Activated naive CD4-positive, alpha-beta T cell treated with anti-CD3 and anti-CD28 coated beads, Interleukin-2, amount 50 U/mL, for 24 hours (primary cell): ENCODE measurements around the gene STXBP4.

Experiments used
- H3K27ac Mint-ChIP-seq: one replicate; pipeline ENCODE4 v1.8.0; 2021; ENCODE audit warnings: mild to moderate bottlenecking, mixed read lengths
- H3K27me3 Mint-ChIP-seq: one replicate; pipeline ENCODE4 v1.8.0; 2021; ENCODE audit warnings: mixed read lengths
- H3K36me3 Mint-ChIP-seq: one replicate; pipeline ENCODE4 v1.8.0; 2021; ENCODE audit warnings: mixed read lengths
- H3K4me1 Mint-ChIP-seq: one replicate; pipeline ENCODE4 v1.8.0; 2021; ENCODE audit warnings: mixed read lengths
- H3K4me3 Mint-ChIP-seq: one replicate; pipeline ENCODE4 v1.8.0; 2021; ENCODE audit warnings: mild to moderate bottlenecking, mixed read lengths
- H3K9me3 Mint-ChIP-seq: one replicate; pipeline ENCODE4 v1.8.0; 2021; ENCODE audit warnings: mixed read lengths

Gene STXBP4

DNA sequence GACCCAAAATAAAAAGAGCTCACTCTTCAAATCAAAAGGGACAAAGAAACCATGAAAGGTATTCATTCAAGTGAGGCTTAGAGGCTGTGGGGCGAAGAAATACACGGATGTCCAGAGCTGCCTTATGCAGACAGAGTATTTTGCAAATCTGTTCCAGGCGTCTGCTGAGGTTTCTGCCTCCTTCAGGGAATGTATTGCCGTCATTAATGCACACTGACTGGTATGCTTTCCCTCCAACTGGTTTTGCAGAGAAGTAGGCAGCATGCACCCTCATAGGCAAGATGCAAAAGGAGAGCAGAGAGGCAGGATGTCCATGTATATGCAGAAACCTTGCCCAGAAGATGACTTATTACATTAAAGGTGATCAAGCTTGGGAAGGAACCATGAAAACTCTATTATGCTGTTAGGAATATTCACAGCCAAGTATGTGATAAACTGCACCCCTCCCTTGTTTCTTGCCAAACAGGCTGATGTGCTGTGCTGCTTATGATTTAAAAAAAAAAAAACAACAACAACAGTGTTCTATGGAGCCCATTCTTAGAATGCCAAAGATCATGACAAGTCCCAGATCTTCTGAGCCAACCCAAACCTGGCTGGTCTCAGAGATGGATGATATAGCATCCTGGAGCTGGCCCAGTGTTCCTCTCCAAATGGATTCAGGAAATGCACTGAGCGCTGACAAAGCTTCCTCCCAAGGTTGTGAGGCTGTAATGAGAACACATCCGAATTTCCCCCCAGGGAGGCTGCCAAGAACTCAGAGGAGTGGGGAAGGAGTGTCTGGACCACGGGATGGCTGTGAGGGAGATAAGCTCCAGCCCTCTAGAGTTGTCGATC lies 218.6 kb downstream of the STXBP4 start:
- no peak overlapping the region for H3K27ac Mint-ChIP-seq
- peaks cover 2% of the 10 kb centered on the region for H3K27me3 Mint-ChIP-seq
- H3K36me3 Mint-ChIP-seq = no peaks in the 10 kb centered on the region
- no peaks in the 10 kb centered on the region for H3K4me1 Mint-ChIP-seq
- H3K4me3 Mint-ChIP-seq = no peak overlapping the region
- peaks cover 3% of the 10 kb centered on the region for H3K9me3 Mint-ChIP-seq

DNA sequence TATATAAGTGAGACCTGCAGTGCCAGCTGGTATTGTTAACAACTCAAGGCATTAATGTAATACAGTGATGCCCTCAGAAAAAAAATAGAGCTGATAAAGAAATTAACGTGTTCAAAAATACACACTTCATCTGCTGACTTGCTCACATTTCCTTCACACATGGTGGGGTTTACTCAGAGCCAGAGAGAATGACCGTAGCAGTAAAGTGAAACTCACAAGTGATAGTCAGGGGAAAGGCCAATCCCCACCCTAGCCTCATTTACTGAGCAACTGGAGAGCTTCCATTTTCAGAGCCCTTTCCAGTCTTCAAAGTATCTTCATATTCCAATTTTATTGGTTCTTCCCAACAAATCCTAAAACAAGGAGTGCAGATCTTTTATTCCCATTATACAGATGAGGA lies 222.2 kb downstream of the STXBP4 start:
- no peaks in the 10 kb centered on the region for H3K4me1 Mint-ChIP-seq
- no peaks in the 10 kb centered on the region for H3K9me3 Mint-ChIP-seq
- no peak overlapping the region for H3K27ac Mint-ChIP-seq
- H3K4me3 Mint-ChIP-seq = no peak overlapping the region
- peaks cover 2% of the 10 kb centered on the region for H3K27me3 Mint-ChIP-seq
- no peaks in the 10 kb centered on the region for H3K36me3 Mint-ChIP-seq

DNA sequence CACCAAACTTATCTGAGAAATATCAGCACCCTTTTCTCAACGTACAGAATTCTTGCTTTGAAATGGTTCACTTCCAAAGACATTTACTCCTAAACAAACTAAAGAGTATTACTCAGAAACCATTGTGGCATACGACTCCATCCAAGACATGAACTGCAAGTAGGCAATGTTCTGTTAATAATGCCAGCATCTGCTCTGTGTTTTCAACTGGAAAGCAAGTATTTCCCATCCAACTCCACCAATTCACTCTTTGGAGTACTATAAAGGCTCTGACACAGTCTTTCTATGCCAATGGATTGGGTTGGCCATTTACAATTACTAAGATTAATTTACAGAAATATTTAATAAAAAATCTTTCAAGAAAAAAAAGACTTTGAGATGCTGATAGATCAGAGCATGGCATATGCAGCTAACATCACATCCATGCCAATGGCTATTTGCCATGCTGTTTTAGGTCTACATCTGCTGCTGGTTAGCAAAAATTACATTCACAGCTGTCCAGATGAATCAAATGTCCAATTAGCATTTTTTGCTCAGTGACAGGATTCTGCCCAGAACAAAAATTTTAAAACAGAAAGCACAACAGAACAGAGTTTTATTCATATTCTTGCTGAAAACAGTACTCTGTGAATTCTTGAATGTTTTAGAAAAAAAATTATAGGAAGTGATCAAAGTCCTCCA lies 230.3 kb downstream of the STXBP4 start:
- Mint-ChIP-seq H3K4me3 (no peak overlapping the region), H3K27ac (no peak overlapping the region), H3K9me3 (peaks cover 3% of the 10 kb centered on the region), H3K4me1 (no peaks in the 10 kb centered on the region), H3K27me3 (peaks cover 9% of the 10 kb centered on the region), H3K36me3 (peaks cover 1% of the 10 kb centered on the region)

DNA sequence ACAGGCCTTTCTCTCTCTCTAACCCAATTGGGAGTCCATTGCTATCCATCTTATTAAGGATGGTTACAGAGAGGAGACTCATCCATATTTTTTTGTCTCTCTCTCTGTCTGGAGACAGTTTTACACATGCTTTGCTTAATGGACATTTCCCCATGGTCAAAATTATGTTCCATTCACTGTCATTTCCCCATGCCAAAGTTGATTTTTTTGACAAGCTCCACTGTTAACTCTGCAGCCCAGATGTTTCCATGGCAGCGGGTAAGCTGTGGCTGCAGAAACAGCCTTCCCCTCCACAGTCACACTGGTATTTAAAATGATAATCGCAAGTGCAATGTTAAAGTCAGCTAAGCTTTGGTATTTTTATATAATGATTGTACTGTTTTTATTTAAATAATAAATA lies 232.3 kb downstream of the STXBP4 start:
- Mint-ChIP-seq H3K27ac (no peak overlapping the region), H3K36me3 (peaks cover 3% of the 10 kb centered on the region), H3K4me1 (no peaks in the 10 kb centered on the region), H3K9me3 (peaks cover 7% of the 10 kb centered on the region), H3K4me3 (no peak overlapping the region), H3K27me3 (peaks cover 11% of the 10 kb centered on the region)

DNA sequence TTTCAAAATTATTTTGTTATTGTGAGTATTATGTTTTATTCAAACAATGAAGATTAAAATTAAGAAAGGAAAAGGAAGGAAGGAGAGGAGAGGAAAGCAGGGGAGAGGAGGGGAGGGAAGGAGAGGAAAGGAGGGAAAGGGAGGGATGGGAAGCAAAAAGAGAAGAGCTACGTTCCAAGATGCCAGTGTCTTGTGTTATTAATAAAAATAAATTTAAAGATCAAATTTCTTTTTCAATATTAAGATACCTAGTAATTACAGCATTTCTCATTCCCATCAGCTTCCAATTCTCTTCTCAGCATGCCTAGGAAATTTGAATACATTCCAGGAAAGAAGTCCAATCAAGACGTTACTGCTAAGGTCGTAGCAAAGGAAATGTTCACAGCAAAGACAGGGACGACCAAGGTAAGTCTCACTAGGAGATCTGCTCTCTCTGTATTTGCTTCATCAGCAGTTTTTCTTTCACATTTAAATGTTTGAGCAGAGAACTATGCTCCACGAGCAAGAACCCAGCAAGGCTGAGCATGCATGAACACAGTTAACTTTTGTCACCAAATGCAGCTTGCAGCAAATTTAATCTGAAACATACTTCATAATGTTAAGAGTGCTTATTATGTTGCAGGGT lies 232.9 kb downstream of the STXBP4 start:
- no peak overlapping the region for H3K4me3 Mint-ChIP-seq
- peaks cover 7% of the 10 kb centered on the region for H3K9me3 Mint-ChIP-seq
- H3K4me1 Mint-ChIP-seq = no peaks in the 10 kb centered on the region
- peaks cover 3% of the 10 kb centered on the region for H3K36me3 Mint-ChIP-seq
- peaks cover 7% of the 10 kb centered on the region for H3K27me3 Mint-ChIP-seq
- no peak overlapping the region for H3K27ac Mint-ChIP-seq

DNA sequence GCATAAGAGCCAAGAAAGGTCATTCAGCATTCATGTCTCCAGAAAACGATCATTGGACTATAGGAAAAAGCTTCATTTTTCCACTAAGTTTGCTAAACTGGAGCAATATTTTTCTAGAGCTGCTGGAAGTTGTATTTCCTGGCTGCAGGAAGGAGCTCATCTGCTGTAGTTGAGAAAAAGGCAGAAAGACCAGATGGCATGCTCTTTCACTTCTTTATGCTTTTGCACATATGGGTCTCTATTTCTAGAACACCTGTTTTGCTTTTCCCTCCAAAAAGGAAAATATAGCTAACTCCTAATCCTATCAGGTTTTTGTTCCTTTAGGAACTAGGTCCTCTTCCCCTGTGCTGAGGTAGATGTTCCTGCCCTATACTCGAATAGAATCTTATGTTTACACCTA lies 234.3 kb downstream of the STXBP4 start:
- Mint-ChIP-seq H3K36me3 (peaks cover 3% of the 10 kb centered on the region), H3K4me3 (no peak overlapping the region), H3K4me1 (no peaks in the 10 kb centered on the region), H3K27ac (no peak overlapping the region), H3K27me3 (peaks cover 8% of the 10 kb centered on the region), H3K9me3 (peaks cover 7% of the 10 kb centered on the region)

DNA sequence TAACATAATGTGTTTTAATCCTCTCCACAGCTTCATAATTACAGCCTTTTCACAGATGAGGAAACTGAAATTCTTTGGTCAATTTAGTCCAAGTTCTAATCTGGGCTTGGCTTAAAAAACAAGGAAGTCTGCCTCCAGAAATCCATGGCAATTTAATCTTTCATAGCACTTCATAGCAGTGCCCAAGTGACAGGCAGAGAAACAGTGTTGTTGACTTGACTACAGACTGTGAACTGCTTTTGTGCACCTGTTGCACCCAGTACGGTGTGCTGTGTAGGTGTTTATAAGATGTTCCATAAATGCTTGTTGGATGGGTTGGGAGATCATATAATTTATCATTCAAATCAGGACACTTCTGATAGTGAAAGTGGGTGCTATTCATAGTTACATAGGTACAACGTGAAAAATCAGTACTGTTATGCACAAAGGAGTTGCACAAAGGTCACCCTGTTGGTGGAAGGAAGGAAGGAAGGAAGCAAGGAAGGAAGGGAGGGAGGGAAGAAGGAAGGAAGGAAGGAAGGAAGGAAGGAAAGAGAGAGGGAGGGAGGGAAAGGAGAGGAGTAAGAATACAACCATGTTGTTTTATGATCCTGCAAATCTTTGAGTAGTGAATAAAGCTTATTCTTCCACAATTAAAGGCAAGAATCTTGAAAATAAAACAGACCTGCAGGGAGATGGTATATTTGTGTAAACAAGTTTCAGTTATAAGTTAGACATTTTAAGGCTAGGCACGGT lies 239.7 kb downstream of the STXBP4 start:
- no peak overlapping the region for H3K27ac Mint-ChIP-seq
- no peak overlapping the region for H3K4me3 Mint-ChIP-seq
- no peaks in the 10 kb centered on the region for H3K4me1 Mint-ChIP-seq
- peaks cover 8% of the 10 kb centered on the region for H3K27me3 Mint-ChIP-seq
- H3K9me3 Mint-ChIP-seq = peaks cover 7% of the 10 kb centered on the region
- H3K36me3 Mint-ChIP-seq = peaks cover 3% of the 10 kb centered on the region

DNA sequence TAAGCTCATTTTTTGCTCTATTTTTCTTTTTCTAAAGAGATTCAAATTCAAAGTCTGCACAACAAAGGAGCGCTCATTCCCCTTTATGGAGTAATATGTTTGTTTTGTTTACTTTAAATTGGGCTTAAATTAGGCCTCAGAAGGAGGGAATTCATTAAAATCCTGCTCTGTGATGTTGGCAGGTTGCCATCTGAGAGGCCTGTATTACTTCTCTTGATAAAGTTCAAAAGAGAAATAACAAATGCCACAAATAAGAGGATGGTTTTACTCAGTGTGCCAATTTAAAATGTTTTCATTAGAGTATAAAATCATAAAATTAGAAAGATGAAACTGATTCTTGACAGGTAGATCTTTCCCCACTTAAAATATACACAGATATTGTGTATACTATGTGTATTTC lies 241.7 kb downstream of the STXBP4 start:
- no peaks in the 10 kb centered on the region for H3K36me3 Mint-ChIP-seq
- H3K4me1 Mint-ChIP-seq = no peaks in the 10 kb centered on the region
- H3K9me3 Mint-ChIP-seq = no peaks in the 10 kb centered on the region
- H3K27me3 Mint-ChIP-seq = peaks cover 4% of the 10 kb centered on the region
- H3K27ac Mint-ChIP-seq = no peak overlapping the region
- H3K4me3 Mint-ChIP-seq = no peak overlapping the region

DNA sequence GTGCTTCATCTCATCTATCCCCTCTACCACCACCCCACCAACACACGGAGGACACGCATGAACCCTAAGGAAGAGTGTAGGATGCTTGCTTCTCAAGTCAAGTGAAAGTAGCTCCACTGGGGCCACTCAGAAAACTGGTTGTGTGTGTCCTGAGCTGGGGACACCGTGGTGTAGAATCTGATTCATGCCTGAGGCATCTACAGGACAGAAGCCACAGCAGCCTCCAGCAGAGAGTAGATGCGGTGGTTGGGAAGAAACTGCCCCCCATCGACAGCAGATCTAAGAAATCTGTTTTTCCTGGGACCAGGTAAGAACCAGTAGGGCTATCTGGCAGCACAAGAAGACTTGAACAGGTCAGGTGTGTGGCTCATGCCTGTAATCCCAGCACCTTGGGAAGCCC lies 244.3 kb downstream of the STXBP4 start:
- Mint-ChIP-seq H3K36me3 (no peaks in the 10 kb centered on the region), H3K27me3 (peaks cover 2% of the 10 kb centered on the region), H3K27ac (no peak overlapping the region), H3K9me3 (no peaks in the 10 kb centered on the region), H3K4me1 (no peaks in the 10 kb centered on the region), H3K4me3 (no peak overlapping the region)

DNA sequence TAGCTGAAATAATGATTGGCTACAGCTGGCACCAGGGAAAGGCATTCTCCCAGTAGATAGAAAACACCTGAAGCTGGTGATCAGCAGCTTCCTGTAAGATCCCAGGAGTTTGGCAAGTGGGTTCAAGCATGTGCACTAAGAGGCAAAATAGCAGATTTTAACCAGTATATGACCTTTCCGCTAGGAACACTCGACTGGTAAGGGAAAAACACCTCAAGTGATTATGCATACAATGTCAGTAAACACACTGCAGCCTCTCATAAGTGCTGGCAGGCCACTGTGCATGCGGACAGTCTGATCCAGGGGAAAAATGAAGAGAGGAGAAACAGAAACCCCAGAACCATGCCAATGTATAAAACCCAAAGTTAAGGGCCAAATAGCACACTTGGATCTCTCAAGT lies 247.1 kb downstream of the STXBP4 start:
- H3K9me3 Mint-ChIP-seq = no peaks in the 10 kb centered on the region
- H3K4me3 Mint-ChIP-seq = no peak overlapping the region
- peaks cover 4% of the 10 kb centered on the region for H3K27me3 Mint-ChIP-seq
- no peaks in the 10 kb centered on the region for H3K36me3 Mint-ChIP-seq
- H3K27ac Mint-ChIP-seq = no peak overlapping the region
- H3K4me1 Mint-ChIP-seq = no peaks in the 10 kb centered on the region

DNA sequence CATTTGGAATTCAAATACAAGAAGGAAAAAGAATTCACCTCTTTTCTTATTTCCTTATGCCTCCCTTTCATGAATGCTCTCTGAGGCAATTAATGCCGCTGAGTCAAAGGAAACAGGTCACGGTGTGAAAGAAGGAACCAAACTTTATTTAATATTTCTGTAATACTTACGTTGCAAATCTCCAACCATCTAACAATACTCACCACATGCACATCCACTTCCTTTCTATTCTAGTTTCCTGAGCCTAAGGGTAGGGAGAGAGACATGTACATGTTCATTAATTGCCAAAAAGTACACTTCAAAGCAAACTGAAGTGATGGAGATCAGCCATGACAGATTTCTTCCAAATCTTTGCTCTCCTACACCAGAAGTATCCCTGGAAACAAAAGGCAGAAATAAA lies 248.3 kb downstream of the STXBP4 start:
- Mint-ChIP-seq H3K27ac (no peak overlapping the region), H3K36me3 (no peaks in the 10 kb centered on the region), H3K9me3 (no peaks in the 10 kb centered on the region), H3K4me3 (no peak overlapping the region), H3K27me3 (peaks cover 4% of the 10 kb centered on the region), H3K4me1 (no peaks in the 10 kb centered on the region)

DNA sequence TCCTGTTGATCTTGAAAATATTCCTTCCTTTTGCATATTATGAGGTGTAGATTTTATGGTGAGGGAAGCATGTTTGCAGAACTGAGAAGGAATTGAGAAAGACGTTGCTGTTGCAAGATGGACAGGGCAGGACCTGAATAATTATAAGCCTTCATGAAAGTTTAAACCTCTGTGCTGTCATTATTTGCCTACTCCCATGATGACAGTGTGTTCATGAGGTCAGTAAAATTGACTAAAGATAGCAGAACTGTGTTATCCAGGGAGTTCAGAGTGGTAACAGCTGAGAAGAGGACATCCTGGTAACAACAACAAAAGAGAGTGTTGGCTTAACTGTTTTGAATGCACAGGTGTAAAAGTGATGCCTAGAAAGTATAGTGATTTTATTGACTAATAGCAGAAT lies 250.9 kb downstream of the STXBP4 start:
- no peaks in the 10 kb centered on the region for H3K9me3 Mint-ChIP-seq
- H3K36me3 Mint-ChIP-seq = no peaks in the 10 kb centered on the region
- peaks cover 7% of the 10 kb centered on the region for H3K27me3 Mint-ChIP-seq
- no peak overlapping the region for H3K4me3 Mint-ChIP-seq
- H3K4me1 Mint-ChIP-seq = no peaks in the 10 kb centered on the region
- H3K27ac Mint-ChIP-seq = no peak overlapping the region

DNA sequence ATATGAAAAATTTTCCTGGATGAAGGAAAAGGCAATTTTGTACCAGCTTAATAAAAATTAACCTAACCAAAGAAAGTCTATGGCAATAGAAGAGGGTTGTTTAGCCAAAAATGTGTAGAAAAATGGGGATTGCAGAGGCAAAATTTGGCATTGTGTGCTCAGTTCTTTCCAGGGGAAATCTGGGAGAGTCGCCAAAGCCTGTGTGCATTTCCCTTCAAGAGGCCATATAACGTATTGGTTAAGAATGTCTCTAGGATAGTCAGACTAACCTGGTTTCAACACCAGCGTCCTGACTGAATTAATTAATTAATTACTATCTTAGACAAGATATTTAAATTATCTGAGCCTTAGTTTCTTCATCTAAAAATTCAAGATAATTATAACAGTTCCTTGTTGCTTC lies 251.4 kb downstream of the STXBP4 start:
- H3K4me3 Mint-ChIP-seq = no peak overlapping the region
- no peaks in the 10 kb centered on the region for H3K36me3 Mint-ChIP-seq
- no peaks in the 10 kb centered on the region for H3K9me3 Mint-ChIP-seq

More for the DNA sequence above, 251.4 kb downstream of the STXBP4 start:
- Mint-ChIP-seq H3K27ac (no peak overlapping the region), H3K4me1 (no peaks in the 10 kb centered on the region), H3K27me3 (peaks cover 7% of the 10 kb centered on the region)
